GM19035 (cell line): ENCODE data around the gene TBL1X.
"Not testable (repeated sequence)": the region's sequence is repeated elsewhere in the genome, so short reads cannot be mapped to it uniquely, and the experiment has no call there.

Experiments used
- ATAC-seq: cut with Tn5 transposase; IDR thresholded peaks from one replicate; pipeline ENCODE4 v1.9.1; 2021; ENCODE audit not compliant: unreplicated experiment

TBL1X gene

GRCh38 chrX:9464435-9465371, at the start of gene TBL1X:
TBL1X (plus strand) TSS chrX:9465058; CDS start chrX:9653587, 188,529 bp downstream.
- ATAC-seq: peak; percentile 35

GRCh38 chrX:9416562-9417348, 48.1 kb upstream of the TBL1X start:
- ATAC-seq: no peak

- no peak for ATAC-seq
Measured at GRCh38 chrX:9418262-9418661, 46.6 kb upstream of the TBL1X start.

- ATAC-seq: no peak
Measured at GRCh38 chrX:9420275-9421265, 44.3 kb upstream of the TBL1X start.

- ATAC-seq: no peak
Measured at GRCh38 chrX:9429767-9430166, 35.1 kb upstream of the TBL1X start.

GRCh38 chrX:9430346-9430921, 34.4 kb upstream of the TBL1X start:
- ATAC-seq: no peak

GRCh38 chrX:9431281-9431680, 33.6 kb upstream of the TBL1X start:
- no peak for ATAC-seq

- ATAC-seq: no peak
Measured at GRCh38 chrX:9433596-9433995, 31.3 kb upstream of the TBL1X start.

- no peak for ATAC-seq
Measured at GRCh38 chrX:9434051-9434550, 30.8 kb upstream of the TBL1X start.

- not testable (repeated sequence) for ATAC-seq
Measured at GRCh38 chrX:9435086-9435485, 29.8 kb upstream of the TBL1X start.

GRCh38 chrX:9436812-9437211, 28.0 kb upstream of the TBL1X start:
- ATAC-seq: no peak

- no peak for ATAC-seq
Measured at GRCh38 chrX:9438933-9439494, 25.8 kb upstream of the TBL1X start.

- ATAC-seq: no peak
Measured at GRCh38 chrX:9440116-9440844, 24.6 kb upstream of the TBL1X start.

- no peak for ATAC-seq
Measured at GRCh38 chrX:9442056-9442455, 22.8 kb upstream of the TBL1X start.

- ATAC-seq: no peak
Measured at GRCh38 chrX:9443327-9443726, 21.5 kb upstream of the TBL1X start.

GRCh38 chrX:9447906-9448305, 17.0 kb upstream of the TBL1X start:
- no peak for ATAC-seq

GRCh38 chrX:9456250-9457074, 8.4 kb upstream of the TBL1X start:
- ATAC-seq: no peak

GRCh38 chrX:9458034-9458433, 6.8 kb upstream of the TBL1X start:
- ATAC-seq: not testable (repeated sequence)
